NB4 (cell line): ENCODE results near the gene OR5B3.
"Not testable (repeated sequence)": the region's sequence is repeated elsewhere in the genome, so short reads cannot be mapped to it uniquely, and the experiment has no call there.

Experiments used
- DNase-seq: peaks from one replicate; pipeline ENCODE4 v3.0.0; 2010; ENCODE audit warnings: low read depth
- H3K4me3 ChIP-seq: one replicate; pipeline ENCODE4 v1.5.1; 2011; ENCODE audit warnings: mild to moderate bottlenecking, low read depth, low read length, moderate library complexity
- CTCF ChIP-seq: IDR thresholded peaks from one replicate; pipeline ENCODE4 v1.5.1; 2012; ENCODE audit warnings: low read depth, low read length
- MAX ChIP-seq: IDR thresholded peaks from 2 replicates; pipeline ENCODE4 v1.6.1; 2011; ENCODE audit warnings: low read depth, low read length
- MYC ChIP-seq: IDR thresholded peaks from 2 replicates; pipeline ENCODE4 v1.6.1; 2011; ENCODE audit warnings: low read depth, low read length
- POLR2A ChIP-seq: IDR thresholded peaks from 2 replicates; pipeline ENCODE4 v1.6.1; 2011; ENCODE audit warnings: mild to moderate bottlenecking; ENCODE audit not compliant: insufficient read length; ENCODE audit errors: extremely low read depth

The OR5B3 gene

GRCh38 chr11:58434217-58434616 lies 27.5 kb upstream of the OR5B3 start:
- DNase-seq = no peak
- H3K4me3 ChIP-seq = no peak overlapping the region
- no peak for TF ChIP-seq CTCF
- no peak for TF ChIP-seq POLR2A
- no peak for TF ChIP-seq MYC
- no peak for TF ChIP-seq MAX

- TF ChIP-seq CTCF = no peak
- TF ChIP-seq MYC = no peak
- no peak for TF ChIP-seq POLR2A
- TF ChIP-seq MAX = no peak
- no peak overlapping the region for H3K4me3 ChIP-seq
- DNase-seq = peak; percentile 16
These were observed 27.0 kb upstream of the OR5B3 start for GRCh38 chr11:58433638-58434203.

GRCh38 chr11:58429273-58429672 lies 22.6 kb upstream of the OR5B3 start:
- no peak for DNase-seq

GRCh38 chr11:58428021-58428420 lies 21.3 kb upstream of the OR5B3 start, which contains the start of gene OR5B2:
Gene OR5B2 (minus strand): TSS chr11:58428121. CDS start chr11:58423261, 4,860 bp downstream.
- H3K4me3 ChIP-seq = no peak within 1 kb of the TSS
- no peak for DNase-seq
- no peak for TF ChIP-seq MAX
- TF ChIP-seq MYC = no peak
- no peak for TF ChIP-seq CTCF
- no peak for TF ChIP-seq POLR2A

More at GRCh38 chr11:58429273-58429672, 22.6 kb upstream of the OR5B3 start:
- H3K4me3 ChIP-seq = no peak overlapping the region
- TF ChIP-seq MAX = no peak
- no peak for TF ChIP-seq POLR2A
- TF ChIP-seq CTCF = no peak
- no peak for TF ChIP-seq MYC

GRCh38 chr11:58399622-58400021 lies 7.1 kb downstream of the OR5B3 start:
- not testable (repeated sequence) for H3K4me3 ChIP-seq, DNase-seq

GRCh38 chr11:58395581-58395980 lies 11.1 kb downstream of the OR5B3 start:
- H3K4me3 ChIP-seq = no peak overlapping the region
- TF ChIP-seq POLR2A (no peak), MYC (no peak), CTCF (no peak), MAX (no peak)
- DNase-seq = no peak
